Measurements from ENCODE around the gene MBD5.

Gene MBD5

GRCh38 chr2:148135705-148136104, 114.8 kb downstream of the MBD5 start:
- no peak for ATAC-seq (ENCODE audit: low read depth)
- Histone ChIP-seq H3K4me3 (ENCODE audit: severe bottlenecking) (no peak overlapping the region), H3K9me3 (ENCODE audit: severe bottlenecking) (no peaks in the 10 kb centered on the region), H3K4me1 (ENCODE audit: insufficient read depth, poor library complexity, severe bottlenecking) (peaks cover 6% of the 10 kb centered on the region), H3K27ac (ENCODE audit: poor library complexity, severe bottlenecking) (no peak overlapping the region), H3K27me3 (ENCODE audit: insufficient read depth, poor library complexity, severe bottlenecking) (no peaks in the 10 kb centered on the region), H3K36me3 (ENCODE audit: low read depth) (no peaks in the 10 kb centered on the region)
- no peak for DNase-seq (ENCODE audit: low spot score)
- no peak for TF ChIP-seq CTCF (IDR thresholded peaks at IDR 0.05; ENCODE audit: poor library complexity, severe bottlenecking)

DNA sequence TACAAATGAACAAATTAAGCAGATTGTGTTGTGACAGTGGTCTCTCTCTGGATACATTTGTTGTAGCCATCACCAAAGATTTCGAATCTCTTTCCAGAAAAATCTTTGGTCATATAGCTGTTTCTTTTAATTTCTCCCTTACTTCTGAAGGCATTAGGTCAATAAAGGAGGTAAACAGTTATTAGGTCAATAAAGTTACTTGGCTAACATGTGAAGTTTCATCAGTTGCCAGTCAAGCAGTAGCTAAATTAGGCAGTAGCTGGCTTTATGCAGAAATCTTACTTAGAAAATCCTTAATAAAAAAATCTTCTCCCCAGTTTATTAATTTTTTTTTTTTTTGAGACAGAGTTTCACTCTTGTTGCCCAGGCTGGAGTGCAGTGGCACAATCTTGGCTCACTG, 115.5 kb downstream of the MBD5 start:
- DNase-seq (ENCODE audit: low spot score) (no peak), ATAC-seq (ENCODE audit: low read depth) (no peak)
- no peaks in the 10 kb centered on the region for H3K27me3 ChIP-seq (ENCODE audit: insufficient read depth, poor library complexity, severe bottlenecking)
- no peaks in the 10 kb centered on the region for H3K9me3 ChIP-seq (ENCODE audit: severe bottlenecking)
- H3K4me1 ChIP-seq (ENCODE audit: insufficient read depth, poor library complexity, severe bottlenecking): peaks cover 6% of the 10 kb centered on the region
- no peak for TF ChIP-seq CTCF (IDR thresholded peaks at IDR 0.05; ENCODE audit: poor library complexity, severe bottlenecking)
- H3K4me3 ChIP-seq (ENCODE audit: severe bottlenecking): no peak overlapping the region
- no peaks in the 10 kb centered on the region for H3K36me3 ChIP-seq (ENCODE audit: low read depth)
- H3K27ac ChIP-seq (ENCODE audit: poor library complexity, severe bottlenecking): no peak overlapping the region

- H3K4me1 ChIP-seq (ENCODE audit: insufficient read depth, poor library complexity, severe bottlenecking): no peaks in the 10 kb centered on the region
- H3K27me3 ChIP-seq (ENCODE audit: insufficient read depth, poor library complexity, severe bottlenecking): no peaks in the 10 kb centered on the region
- H3K27ac ChIP-seq (ENCODE audit: poor library complexity, severe bottlenecking): no peak overlapping the region
- H3K36me3 ChIP-seq (ENCODE audit: low read depth): no peaks in the 10 kb centered on the region
- no peaks in the 10 kb centered on the region for H3K9me3 ChIP-seq (ENCODE audit: severe bottlenecking)
- no peak for DNase-seq (ENCODE audit: low spot score)
- TF ChIP-seq CTCF (IDR thresholded peaks at IDR 0.05; ENCODE audit: poor library complexity, severe bottlenecking): no peak
- no peak for ATAC-seq (ENCODE audit: low read depth)
- H3K4me3 ChIP-seq (ENCODE audit: severe bottlenecking): no peak overlapping the region
These were observed 141.1 kb downstream of the MBD5 start for GRCh38 chr2:148161909-148162435.

DNA sequence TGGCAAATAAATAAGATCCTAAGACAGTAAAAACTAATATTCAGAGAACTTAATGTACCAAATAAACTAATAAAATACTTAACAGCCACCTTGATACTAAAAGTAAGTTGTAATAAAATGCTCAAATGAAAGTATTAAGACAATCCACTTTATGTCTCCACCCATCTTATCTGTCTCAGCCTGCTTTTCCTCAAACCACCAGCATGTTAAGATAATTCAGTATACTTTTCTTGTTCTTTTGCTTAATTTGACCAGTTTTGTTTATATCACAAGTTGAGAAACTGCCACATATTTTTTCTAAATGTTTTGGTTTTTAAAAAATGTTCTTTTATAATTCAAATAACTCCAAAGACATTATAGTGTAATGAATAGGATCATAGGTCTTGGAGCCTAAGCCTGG, 142.0 kb downstream of the MBD5 start:
- H3K4me1 ChIP-seq (ENCODE audit: insufficient read depth, poor library complexity, severe bottlenecking): no peaks in the 10 kb centered on the region
- no peaks in the 10 kb centered on the region for H3K36me3 ChIP-seq (ENCODE audit: low read depth)
- H3K9me3 ChIP-seq (ENCODE audit: severe bottlenecking): no peaks in the 10 kb centered on the region
- no peaks in the 10 kb centered on the region for H3K27me3 ChIP-seq (ENCODE audit: insufficient read depth, poor library complexity, severe bottlenecking)
- no peak for ATAC-seq (ENCODE audit: low read depth)
- H3K27ac ChIP-seq (ENCODE audit: poor library complexity, severe bottlenecking): no peak overlapping the region
- H3K4me3 ChIP-seq (ENCODE audit: severe bottlenecking): no peak overlapping the region
- no peak for DNase-seq (ENCODE audit: low spot score)
- no peak for TF ChIP-seq CTCF (IDR thresholded peaks at IDR 0.05; ENCODE audit: poor library complexity, severe bottlenecking)

GRCh38 chr2:148165975-148166374, 145.1 kb downstream of the MBD5 start:
- H3K27ac ChIP-seq (ENCODE audit: poor library complexity, severe bottlenecking): no peak overlapping the region
- ATAC-seq (ENCODE audit: low read depth): no peak
- H3K4me3 ChIP-seq (ENCODE audit: severe bottlenecking): no peak overlapping the region
- no peaks in the 10 kb centered on the region for H3K4me1 ChIP-seq (ENCODE audit: insufficient read depth, poor library complexity, severe bottlenecking)
- TF ChIP-seq CTCF (IDR thresholded peaks at IDR 0.05; ENCODE audit: poor library complexity, severe bottlenecking): no peak
- DNase-seq (ENCODE audit: low spot score): no peak
- H3K36me3 ChIP-seq (ENCODE audit: low read depth): no peaks in the 10 kb centered on the region
- H3K27me3 ChIP-seq (ENCODE audit: insufficient read depth, poor library complexity, severe bottlenecking): no peaks in the 10 kb centered on the region
- H3K9me3 ChIP-seq (ENCODE audit: severe bottlenecking): no peaks in the 10 kb centered on the region

Measured in RWPE2 (cell line).